DOHH2 (cell line): ENCODE data around the gene RBM48.

Source experiments
- EZH2phosphoT487 ChIP-seq: fragments of 200-600 bp; sonication (generic); IDR thresholded peaks from 2 replicates; pipeline ENCODE4 v1.6.1; 2017; ENCODE audit warnings: borderline replicate concordance, mild to moderate bottlenecking, antibody characterized with exemption, low read length, moderate library complexity, mixed read lengths
- TF ChIP-seq, protein P1 (sequence below): fragments of 200-600 bp; sonication (generic); IDR thresholded peaks from one replicate; pipeline ENCODE4 v1.5.1; 2014; ENCODE audit warnings: antibody characterized with exemption, mild to moderate bottlenecking, low read depth, low read length; ENCODE audit not compliant: poor library complexity, severe bottlenecking

DNA sequence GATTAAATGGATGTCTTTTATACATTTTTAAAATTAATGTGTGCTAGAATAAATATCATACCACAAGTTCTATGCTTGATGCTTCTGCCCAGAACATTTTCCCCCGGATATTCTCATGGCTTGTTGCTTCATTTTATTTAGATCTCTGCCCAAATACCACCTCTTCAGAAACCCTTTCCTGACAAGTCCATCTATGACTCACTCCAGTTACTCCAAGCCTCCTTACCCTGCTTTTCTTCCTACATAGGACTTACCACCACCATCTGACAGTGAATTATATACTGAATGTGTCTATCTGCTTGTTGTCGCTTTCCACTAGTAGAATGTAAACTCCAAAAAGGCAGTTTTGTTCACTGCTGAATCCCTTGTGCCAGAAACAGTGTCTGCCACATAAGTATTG is 31.7 kb upstream of the RBM48 start:
- TF ChIP-seq, protein P1, sequence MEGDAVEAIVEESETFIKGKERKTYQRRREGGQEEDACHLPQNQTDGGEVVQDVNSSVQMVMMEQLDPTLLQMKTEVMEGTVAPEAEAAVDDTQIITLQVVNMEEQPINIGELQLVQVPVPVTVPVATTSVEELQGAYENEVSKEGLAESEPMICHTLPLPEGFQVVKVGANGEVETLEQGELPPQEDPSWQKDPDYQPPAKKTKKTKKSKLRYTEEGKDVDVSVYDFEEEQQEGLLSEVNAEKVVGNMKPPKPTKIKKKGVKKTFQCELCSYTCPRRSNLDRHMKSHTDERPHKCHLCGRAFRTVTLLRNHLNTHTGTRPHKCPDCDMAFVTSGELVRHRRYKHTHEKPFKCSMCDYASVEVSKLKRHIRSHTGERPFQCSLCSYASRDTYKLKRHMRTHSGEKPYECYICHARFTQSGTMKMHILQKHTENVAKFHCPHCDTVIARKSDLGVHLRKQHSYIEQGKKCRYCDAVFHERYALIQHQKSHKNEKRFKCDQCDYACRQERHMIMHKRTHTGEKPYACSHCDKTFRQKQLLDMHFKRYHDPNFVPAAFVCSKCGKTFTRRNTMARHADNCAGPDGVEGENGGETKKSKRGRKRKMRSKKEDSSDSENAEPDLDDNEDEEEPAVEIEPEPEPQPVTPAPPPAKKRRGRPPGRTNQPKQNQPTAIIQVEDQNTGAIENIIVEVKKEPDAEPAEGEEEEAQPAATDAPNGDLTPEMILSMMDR, result no peak
- TF ChIP-seq EZH2phosphoT487, result no peak
